ENCODE measurements around the gene NFIA. TPM values are rescaled to one million over a fixed set of nuclear protein-coding genes. Genes with fewer than 3 reads are reported as not detected.

The NFIA gene
- total RNA-seq, 1 experiment from 2014 or later: 20.9 TPM

DNA sequence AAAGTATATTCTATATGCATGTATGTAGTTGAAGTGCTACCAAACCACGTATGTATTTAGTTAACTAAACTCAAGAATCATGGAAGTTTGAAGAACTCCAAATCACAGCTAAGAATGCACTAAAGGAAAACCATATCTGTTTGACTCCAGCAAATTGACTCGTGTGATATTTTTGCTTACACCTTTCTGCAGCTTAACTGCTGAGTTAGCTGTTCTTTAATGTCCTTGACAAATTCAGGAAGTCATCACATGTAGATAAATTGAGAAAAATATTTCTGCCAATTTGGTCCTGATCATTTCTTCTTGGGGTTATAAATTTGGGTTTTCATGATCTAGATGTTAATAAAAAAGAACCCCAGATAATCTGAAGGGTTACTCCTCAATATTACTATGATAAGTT is 83.0 kb downstream of the NFIA start:
- TF ChIP-seq TCF7L2 (IDR thresholded peaks at IDR 0.05; ENCODE audit: low read depth, low read length): no peak
- TF ChIP-seq, protein P1, sequence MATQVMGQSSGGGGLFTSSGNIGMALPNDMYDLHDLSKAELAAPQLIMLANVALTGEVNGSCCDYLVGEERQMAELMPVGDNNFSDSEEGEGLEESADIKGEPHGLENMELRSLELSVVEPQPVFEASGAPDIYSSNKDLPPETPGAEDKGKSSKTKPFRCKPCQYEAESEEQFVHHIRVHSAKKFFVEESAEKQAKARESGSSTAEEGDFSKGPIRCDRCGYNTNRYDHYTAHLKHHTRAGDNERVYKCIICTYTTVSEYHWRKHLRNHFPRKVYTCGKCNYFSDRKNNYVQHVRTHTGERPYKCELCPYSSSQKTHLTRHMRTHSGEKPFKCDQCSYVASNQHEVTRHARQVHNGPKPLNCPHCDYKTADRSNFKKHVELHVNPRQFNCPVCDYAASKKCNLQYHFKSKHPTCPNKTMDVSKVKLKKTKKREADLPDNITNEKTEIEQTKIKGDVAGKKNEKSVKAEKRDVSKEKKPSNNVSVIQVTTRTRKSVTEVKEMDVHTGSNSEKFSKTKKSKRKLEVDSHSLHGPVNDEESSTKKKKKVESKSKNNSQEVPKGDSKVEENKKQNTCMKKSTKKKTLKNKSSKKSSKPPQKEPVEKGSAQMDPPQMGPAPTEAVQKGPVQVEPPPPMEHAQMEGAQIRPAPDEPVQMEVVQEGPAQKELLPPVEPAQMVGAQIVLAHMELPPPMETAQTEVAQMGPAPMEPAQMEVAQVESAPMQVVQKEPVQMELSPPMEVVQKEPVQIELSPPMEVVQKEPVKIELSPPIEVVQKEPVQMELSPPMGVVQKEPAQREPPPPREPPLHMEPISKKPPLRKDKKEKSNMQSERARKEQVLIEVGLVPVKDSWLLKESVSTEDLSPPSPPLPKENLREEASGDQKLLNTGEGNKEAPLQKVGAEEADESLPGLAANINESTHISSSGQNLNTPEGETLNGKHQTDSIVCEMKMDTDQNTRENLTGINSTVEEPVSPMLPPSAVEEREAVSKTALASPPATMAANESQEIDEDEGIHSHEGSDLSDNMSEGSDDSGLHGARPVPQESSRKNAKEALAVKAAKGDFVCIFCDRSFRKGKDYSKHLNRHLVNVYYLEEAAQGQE (IDR thresholded peaks at IDR 0.05; ENCODE audit: insufficient read depth in 1 of 2, low read depth in 2 of 2, low read length in 1 of 2): no peak
- in situ Hi-C loops (cut with HindIII; ENCODE audit: low pct_unique_long_range_greater_than_20kb, low sequenced_read_pairs) (no loop called here), intact Hi-C loops (cut with micrococcal nuclease; ENCODE audit: unreplicated experiment) (no loop called here)
- no peaks in the 10 kb centered on the region for H3K9me3 ChIP-seq (ENCODE audit: control insufficient read depth, insufficient read depth, low read depth, low read length)
- no TSS peak for BruUV-seq (replicated peaks)
- DNase-seq (ENCODE audit: low read depth, low spot score): no peak
- ChIA-PET CTCF (no interaction called here), POLR2A (no interaction called here)
- no peaks in the 10 kb centered on the region for H3K27me3 ChIP-seq (ENCODE audit: control insufficient read depth, insufficient read depth, low read length)
- peaks cover 7% of the 10 kb centered on the region for H3K4me1 ChIP-seq (ENCODE audit: control insufficient read depth, insufficient read depth, low read length)
- no peak for ATAC-seq
- H3K36me3 ChIP-seq (ENCODE audit: control insufficient read depth, insufficient read depth, low read length): no peaks in the 10 kb centered on the region
- H3K27ac ChIP-seq (ENCODE audit: low read length): no peak overlapping the region
- no peak overlapping the region for H3K4me3 ChIP-seq (ENCODE audit: low read depth in 2 of 2, low read length in 2 of 2)

DNA sequence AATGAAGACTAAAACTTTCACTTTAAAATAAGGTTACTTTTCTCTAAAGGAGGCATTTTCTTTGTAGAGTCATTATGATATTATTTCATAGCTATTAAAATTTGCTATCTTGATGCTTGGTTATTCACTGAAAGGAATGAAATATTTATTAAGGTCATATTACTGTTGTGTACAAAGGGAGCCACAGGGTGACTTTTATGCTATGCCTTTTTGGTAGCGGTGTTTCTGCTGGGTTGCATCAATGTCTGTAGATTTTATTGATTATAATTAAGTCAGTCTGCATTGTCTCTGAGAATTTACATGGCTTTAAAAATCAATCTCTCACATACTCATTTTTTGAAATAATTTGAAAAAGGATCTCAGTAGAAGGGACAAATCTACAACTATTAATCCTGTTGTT is 84.9 kb downstream of the NFIA start:
- TF ChIP-seq POLR2AphosphoS5 (IDR thresholded peaks at IDR 0.05; ENCODE audit: low read depth, low read length): no peak
- no peak for TF ChIP-seq SIN3A (IDR thresholded peaks at IDR 0.05; ENCODE audit: borderline replicate concordance, insufficient read depth, low read depth, low read length)
- TF ChIP-seq, protein P2, sequence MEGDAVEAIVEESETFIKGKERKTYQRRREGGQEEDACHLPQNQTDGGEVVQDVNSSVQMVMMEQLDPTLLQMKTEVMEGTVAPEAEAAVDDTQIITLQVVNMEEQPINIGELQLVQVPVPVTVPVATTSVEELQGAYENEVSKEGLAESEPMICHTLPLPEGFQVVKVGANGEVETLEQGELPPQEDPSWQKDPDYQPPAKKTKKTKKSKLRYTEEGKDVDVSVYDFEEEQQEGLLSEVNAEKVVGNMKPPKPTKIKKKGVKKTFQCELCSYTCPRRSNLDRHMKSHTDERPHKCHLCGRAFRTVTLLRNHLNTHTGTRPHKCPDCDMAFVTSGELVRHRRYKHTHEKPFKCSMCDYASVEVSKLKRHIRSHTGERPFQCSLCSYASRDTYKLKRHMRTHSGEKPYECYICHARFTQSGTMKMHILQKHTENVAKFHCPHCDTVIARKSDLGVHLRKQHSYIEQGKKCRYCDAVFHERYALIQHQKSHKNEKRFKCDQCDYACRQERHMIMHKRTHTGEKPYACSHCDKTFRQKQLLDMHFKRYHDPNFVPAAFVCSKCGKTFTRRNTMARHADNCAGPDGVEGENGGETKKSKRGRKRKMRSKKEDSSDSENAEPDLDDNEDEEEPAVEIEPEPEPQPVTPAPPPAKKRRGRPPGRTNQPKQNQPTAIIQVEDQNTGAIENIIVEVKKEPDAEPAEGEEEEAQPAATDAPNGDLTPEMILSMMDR (IDR thresholded peaks at IDR 0.05): no peak
- TF ChIP-seq, protein P1 (IDR thresholded peaks at IDR 0.05; ENCODE audit: insufficient read depth in 1 of 2, low read depth in 2 of 2, low read length in 1 of 2): no peak
- TF ChIP-seq TCF7L2 (IDR thresholded peaks at IDR 0.05; ENCODE audit: low read depth, low read length): no peak
- Histone ChIP-seq H3K4me3 (ENCODE audit: low read depth in 2 of 2, low read length in 2 of 2) (no peak overlapping the region), H3K27me3 (ENCODE audit: control insufficient read depth, insufficient read depth, low read length) (no peaks in the 10 kb centered on the region), H3K27ac (ENCODE audit: low read length) (no peak overlapping the region; the same call in 1 of the 2 replicates), H3K4me1 (ENCODE audit: control insufficient read depth, insufficient read depth, low read length) (peaks cover 12% of the 10 kb centered on the region), H3K36me3 (ENCODE audit: control insufficient read depth, insufficient read depth, low read length) (no peaks in the 10 kb centered on the region), H3K9me3 (ENCODE audit: control insufficient read depth, insufficient read depth, low read depth, low read length) (no peaks in the 10 kb centered on the region)
- no TSS peak for BruUV-seq (replicated peaks)
- ChIA-PET POLR2A (no interaction called here), CTCF (no interaction called here)
- intact Hi-C loops (cut with micrococcal nuclease; ENCODE audit: unreplicated experiment) (no loop called here), in situ Hi-C loops (cut with HindIII; ENCODE audit: low pct_unique_long_range_greater_than_20kb, low sequenced_read_pairs) (no loop called here)
- no peak for ATAC-seq
- DNase-seq (ENCODE audit: low read depth, low spot score): no peak

Data from Panc1 (cell line).